Kidney tubule cell (primary cell): ENCODE results near the gene DOCK4.
A peak's percentile ranks its signal among the peaks of the same experiment; 100 is the strongest.

ENCODE experiments used
- DNase-seq: peaks from one replicate; pipeline ENCODE4 v3.0.0-alpha.2; 2018; ENCODE audit warnings: low spot score

DOCK4 gene

DNA sequence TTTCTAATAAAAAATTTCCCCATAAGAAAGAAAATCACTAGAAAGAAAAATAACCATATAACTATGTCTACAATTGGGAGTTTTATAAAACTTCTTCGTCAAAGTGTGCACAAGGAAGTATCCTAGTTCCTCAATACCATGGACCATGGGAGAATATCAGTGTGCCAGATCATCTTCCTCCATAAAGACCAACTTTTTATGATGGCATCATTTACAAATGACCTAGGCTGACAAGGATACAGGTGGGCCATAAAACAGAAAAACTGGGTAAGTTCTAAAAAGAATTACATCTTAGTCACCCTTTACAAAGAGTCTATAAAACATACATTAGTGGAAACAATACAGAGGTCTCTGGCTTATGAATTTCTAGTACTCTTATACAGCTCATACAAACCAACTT is 303.2 kb downstream of the DOCK4 start:
- no peak for DNase-seq

DNA sequence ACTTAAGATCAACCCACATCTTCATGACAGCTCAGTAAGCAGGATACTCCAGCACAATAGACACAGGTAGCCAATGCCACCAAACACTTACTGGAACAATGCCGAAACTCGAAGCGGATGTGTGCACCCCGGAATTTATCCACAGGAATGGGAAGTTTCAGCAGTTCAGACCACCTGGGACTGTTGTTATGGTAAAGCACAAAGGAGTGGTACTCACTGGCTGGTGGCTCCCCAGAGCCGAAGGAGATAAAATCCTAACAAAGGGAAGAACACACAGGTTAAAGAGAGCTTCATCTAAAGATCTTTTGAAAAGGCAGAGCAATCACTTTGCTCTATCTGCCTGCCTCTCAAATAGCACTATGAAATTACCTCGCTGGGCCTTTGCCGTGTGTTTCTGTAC is 305.9 kb downstream of the DOCK4 start:
- DNase-seq, result no peak

DNA sequence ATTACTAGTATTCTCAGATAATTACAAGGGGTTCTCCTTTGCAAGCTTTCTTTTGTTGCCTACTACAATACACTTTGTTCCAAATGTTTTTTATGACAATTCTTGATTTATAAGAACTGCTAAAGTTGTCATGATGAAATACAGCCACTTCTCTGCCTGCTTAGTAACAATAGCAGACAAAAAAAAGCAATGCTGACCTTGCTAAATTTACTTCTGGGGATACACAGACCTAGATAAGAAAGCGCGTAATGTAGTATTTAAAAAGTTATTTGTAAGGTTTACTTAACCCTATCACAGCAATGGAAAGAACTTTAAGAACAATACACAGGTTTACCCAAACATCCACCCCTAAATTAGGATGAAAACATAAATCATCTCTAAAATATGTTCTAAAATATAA is 311.1 kb downstream of the DOCK4 start:
- DNase-seq, result no peak

DNA sequence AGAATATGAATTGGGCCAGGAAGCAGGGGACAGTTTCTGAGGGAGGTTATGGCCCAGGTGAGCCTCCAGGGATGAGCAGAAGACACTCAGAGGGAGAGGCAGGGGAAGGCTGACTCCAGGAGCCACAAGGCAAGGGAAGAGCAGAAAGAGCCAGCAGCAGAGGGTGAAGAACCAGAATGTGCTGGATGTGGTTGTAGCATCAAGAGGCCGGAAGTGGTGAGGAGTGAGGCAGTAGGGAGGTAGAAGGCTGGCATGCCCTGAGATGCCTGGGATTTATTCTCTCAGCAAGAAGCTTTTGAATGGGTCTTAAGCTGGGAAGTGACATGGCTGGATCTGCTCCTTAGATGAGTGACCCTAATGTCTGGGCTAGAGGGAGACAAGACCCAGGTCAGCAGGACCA is 311.7 kb downstream of the DOCK4 start:
- no peak for DNase-seq

DNA sequence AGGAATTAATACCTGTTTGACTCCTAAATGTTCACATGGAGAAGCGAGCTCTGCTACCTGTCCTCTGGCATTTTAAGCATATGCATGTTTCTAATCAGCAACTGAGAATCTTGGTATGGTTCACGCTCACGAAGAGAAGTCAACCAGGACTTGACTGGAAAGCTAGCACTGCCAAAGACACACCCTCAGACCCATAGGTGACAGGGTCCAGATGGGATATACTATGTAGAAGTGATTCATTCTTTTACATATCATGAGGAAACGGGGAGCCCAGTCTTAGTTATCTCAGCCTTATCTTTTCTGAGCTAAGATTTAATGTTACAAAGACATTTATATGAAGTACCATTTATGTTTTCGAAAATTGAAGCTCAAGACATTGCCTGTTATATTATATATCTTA is 313.0 kb downstream of the DOCK4 start:
- DNase-seq, result no peak

DNA sequence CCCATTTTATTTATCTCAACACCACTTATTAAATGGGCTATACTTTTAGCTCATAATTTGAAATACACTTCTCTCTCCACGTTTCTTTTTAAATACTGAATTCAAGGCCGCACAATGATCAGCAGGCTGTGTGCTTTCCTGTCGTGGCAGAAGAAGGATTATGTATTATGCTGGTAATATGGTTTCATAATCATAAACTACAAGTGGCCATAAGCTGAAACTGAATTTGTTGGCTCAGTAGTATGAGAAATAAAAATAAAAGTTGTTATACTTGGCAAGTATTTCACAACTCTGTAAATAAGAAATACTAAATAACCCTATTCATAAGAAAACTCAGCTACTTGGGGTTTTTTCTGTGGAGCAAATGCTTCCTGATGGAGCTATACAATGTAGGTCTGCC is 313.6 kb downstream of the DOCK4 start:
- no peak for DNase-seq

DNA sequence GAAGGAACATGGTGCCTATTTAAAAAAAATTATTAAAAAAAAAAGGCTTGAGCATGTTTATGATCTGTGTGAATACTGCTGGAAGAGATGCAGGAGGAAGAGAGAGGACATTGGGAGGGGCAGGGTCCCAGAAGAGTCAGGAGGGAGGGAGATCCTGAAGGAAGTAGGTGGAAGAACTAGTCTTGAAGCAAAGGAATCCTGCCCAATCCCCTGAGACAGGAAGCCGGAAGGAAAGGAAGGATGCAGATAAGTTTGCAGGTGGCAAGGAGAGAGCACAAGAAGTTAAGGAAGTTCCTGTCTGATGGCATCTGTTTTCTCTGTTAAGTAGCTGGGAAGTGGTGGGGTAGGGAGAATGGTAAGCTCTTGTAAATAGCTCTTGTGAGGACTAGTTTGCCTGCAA is 318.5 kb downstream of the DOCK4 start:
- DNase-seq, result no peak

DNA sequence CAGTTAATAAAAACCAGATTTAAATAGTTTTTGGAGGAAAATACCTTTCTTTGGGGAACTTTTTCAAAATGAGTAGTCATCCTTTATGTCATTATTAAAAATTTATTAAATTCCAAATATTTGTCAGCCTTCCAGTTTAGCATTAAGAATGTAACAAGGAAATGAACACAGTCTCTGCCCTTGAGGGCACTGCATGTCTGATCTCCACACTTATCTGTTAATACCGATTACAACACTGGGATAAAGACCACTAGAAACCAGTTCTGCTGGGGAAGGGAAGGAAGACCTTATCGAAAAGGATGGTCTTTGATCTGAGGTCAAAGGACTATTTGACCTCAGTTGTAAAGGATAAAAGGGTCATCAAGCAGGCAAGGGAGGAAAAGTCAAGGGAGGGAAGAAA is 320.0 kb downstream of the DOCK4 start:
- DNase-seq, result no peak

DNA sequence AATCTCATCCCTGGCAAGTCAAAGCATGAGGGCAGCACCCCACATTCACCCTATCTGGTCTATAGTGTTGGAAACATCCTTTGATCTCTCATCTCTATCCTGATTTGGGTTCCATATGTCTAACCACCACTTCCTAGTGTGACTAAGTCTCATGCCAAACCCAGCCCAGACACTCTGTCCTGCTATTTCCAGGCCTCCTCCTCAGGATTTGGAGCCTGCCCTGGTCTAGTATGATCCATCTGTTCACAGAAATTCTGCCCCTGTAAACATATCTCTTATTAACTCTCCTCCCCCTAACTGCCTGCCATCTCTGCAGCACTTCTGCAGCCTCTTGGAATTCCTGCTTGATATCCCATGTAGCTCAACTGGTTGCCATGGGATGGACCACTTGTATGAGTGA is 323.0 kb downstream of the DOCK4 start:
- no peak for DNase-seq

DNA sequence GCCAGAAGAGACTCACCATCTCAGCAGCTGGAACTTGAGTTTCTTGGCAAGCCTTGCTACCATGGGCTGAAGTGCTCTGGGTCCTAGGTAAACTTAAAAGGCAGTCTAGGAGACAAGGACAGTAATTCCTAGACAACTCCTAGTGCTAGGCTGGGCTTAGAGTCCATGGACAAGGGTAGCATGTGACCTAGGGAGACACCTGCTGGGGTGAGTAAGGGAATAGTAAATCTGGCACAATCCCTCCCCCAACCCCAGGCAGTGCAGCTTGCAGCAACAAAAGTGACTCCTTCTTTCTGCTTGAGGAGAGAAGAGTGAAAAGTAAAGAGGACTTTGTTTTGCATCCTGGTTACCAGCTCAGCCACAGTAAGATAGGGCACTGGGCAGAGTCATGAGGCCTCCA is 327.4 kb downstream of the DOCK4 start:
- peak; percentile 30 for DNase-seq

DNA sequence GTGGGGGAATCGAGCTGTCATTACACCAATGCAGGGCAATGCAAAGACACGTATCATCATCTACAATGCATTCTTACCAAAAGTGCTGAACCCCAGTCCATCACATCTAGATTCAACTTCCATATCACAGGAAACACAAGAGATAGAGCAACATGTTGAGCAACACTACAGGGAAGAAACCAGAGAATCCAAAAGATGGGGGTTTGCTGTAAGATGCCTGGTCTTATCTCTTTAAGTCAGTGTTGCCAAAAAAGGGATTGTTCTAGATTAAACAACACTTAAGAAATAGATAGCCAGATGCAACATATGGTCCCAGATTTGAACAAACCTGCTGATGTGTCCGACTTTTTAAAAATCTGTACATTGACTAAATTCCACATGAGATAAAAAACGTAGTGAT is 328.3 kb downstream of the DOCK4 start:
- DNase-seq, result no peak

DNA sequence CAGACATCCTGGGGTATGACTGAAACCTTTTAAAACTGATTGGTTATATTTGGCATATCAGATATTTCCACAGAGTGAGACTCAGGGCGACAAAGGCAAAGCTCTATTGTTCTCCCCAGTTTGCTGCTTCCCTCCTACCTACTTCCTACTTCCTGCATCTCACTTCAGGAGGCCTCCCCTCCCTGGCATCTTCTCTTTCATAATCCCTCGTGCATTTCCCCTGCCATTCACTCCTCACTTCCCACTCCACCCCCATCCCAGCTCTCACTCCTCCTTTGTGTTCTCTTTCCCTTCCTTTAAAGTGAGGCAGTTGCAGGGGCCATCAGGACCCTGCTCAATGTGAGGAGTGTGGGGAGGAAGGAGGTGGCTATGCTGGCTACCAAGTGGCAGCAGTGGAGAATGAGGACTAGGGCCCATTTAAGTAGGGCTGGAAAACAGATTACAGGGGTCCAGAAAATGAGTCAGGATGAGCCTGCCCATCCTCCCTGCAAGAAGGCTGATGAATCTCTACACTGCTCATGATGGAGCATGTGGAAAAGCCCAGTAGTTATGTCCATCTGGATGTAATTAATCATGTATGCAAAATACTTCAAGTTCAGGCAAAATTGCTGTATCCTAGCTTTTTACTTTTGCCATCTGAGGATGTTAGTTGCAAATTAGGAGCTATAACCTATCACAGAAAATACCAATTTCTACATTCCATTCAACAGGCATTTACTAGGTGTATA is 332.1 kb downstream of the DOCK4 start:
- DNase-seq, result no peak

DNA sequence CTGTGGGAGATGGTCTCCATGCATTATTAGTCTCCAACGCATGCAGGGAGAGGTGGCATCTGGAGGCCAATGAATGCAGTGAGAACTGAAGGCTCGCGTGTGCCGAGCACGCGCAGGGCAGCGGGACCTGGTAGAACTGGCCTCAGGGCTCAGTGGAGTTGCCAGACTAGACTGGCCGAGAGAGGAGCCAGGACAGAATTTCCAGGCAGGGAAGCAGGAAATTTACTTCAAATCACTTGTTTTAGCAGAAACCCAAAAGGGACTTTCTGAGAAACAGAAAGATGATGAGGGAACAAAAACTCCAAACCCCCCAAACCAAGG is 332.9 kb downstream of the DOCK4 start:
- DNase-seq, result no peak

DNA sequence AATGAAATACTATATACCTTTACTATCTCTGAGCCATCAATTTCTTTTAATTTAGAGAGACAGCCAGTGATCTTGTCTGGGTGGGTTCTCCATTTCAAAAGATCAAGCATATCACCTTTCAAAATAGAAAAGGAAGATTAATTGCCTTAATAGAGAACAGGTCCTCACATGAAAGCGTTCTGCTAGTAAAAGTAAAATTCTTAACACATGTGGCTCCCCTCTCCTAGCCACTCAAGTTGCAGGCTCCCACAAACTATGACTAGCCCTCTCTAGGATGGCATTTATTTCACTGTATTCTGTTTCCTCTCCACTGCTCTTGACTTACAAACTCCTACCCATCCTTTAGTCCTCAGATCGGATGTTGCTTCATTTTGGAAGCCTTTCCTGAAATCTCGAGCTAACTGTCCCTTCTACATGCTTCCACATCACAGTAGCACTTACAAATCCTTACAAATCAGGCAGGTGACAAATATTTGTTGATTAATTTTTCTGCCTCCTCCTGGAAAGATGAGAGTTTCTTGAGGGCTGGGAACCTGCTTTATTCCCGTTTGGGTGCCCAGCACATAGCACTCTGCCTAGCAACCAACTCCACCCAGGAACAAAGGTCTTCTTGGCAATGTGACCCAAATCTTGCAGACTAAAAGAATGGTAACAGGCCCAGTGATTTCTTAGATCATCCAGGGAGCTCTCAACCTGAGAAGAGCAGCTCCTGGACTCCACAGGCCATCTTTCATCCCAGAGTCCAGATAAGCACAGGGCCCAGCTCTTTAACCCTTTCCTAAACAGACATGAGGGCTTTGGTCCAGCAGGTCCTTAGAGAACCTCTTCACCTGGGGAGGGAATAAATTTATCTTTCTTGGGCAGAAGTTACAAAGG is 333.5 kb downstream of the DOCK4 start:
- DNase-seq, result no peak

DNA sequence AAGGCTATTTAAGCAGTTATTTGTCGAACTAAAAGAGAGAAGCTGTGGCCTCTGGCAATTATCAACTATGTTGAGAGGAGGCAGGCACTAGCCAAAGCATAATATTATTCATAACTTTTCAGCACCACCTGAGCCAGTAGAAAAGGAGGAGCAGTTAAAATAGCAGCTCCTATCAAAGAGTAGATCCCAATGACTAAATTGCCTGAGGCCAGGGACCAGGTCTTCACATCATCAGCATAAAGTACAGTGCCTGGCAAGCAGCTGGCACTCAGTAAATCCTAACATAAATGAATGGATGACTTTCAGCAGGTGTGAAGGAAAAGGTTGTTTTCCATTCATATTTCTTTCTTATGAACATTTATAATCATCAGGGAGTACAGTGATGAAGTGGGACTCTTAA is 334.9 kb downstream of the DOCK4 start:
- no peak for DNase-seq

DNA sequence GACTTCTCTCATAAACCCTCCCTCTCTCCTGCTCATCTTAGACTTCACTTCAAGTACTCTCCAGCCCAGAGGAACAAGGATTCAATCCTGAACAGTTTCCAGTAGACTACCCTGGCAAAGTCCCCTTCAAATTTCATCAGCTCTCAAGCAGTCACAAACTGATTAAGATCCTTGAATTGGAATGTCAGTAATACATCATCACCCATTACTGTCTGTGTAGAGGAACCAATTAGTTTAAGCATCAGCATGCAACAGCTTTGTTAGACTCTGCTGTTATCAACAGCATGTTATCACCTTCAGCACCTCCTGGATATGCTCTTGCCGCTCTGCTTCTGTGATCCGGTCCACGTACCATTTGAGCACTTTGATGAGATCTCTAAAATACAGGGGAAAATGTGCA is 336.9 kb downstream of the DOCK4 start:
- DNase-seq, result no peak

DNA sequence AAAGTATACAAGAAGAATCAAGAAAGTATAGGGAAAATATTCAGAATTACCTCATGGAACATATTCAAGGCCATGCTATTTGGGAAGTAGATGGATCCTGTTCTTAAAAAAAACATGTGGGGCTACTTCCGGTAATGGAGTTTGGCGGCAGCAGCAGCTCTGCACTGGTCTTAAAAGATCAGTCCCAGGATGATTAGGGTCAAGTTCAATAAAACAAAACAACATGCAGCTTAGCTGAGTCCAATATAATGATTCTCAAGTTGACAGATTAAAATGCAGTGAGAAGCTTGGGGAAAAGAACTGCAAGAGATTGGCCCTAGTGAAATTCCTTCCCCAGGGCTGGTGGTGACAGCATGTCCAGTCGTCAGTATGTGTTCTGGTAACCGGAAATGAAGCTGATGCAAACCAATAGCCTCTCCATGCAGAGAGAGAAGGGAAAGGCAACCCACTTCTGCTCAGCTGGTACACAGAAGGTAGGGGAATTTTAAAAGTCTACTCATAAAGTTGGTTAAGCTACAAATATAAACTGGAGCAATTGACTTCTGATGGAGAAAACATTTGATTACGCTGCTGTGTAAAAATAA is 338.8 kb downstream of the DOCK4 start:
- no peak for DNase-seq

DNA sequence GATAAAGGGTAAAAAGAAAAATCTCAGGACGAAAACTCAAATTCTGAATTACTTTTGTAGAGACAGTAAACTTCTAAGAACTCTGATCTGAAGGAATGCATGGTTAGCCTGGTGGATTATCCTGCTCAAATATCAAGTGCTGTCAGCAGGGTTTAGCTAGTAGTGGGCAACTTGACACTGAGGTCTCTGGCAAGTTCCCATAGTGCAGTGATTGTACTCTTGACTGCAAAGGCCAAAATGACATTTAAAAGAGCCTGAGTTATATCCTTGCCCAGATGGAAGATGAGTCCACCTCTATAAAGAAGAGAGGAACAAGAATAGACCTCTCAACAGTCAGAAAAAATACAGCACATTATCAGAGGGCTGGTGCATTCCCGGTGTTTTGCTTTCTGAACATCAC is 339.4 kb downstream of the DOCK4 start:
- no peak for DNase-seq

DNA sequence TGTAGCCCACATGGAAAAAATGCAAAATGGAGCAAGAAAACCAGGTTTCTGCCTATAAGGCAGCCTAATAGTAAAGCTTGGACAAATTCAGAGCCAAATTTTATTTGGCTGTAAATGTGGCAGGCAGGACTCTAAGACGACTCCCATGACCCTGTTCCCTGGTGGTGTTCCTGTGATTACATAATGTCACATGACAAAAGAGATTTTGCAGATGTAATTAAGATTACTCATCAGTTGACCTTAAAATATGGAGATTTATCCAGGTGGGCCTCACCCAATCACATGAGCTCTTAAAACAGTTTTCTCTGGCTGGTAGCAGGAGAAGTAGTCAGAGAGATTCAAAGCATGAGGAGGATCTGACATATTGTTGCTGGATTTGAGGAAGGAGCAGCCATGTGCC is 340.8 kb downstream of the DOCK4 start:
- DNase-seq, result no peak

DNA sequence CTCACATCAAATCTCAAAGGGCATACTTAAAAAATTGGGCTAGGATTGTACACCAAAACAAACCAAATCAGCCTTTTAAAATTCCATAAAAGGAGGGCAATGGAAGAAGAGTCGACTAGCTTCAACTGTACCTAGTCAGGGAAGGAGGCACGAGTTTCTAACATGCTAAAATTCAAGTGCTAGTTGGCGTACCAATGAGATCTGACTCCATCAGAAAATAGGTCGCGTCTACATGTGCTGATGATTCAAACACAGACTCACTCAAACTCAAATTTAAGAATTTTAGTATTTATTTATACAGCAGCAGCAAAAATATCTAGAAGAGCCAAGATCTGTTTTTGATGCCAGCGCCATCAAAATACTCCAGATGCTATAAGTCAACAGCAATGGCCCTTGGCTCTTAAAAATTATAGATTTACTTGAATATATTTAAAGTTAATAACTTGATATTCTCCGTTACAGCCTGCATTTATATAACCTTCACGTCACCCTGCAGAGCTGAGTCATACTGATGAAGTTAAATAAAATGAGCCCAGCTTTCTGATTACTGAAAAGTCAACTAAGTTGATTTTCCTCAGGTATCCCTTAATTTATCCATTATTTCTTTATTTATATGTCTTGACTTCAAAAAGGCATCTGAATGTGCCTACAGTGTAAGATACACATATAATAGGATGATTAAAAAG is 341.8 kb downstream of the DOCK4 start:
- DNase-seq, result no peak

DNA sequence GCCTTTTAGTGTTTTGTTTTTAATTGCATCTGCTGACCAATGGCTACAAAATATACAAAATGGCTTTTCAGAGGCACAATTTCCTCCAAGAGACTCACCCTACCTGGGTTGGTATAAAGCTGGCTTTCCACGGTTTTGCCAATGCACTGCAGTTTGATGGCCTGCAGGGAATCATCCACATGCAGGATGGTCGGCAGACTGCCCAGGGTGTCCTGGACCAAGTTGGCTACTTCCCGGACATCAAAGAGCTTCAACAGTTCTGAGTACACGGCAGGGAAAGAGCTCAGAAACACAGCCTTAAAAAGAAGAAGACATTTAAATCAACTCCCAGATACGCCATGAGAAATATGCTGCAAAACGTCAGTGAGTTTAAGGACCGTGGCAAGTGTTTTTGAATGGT is 342.9 kb downstream of the DOCK4 start:
- no peak for DNase-seq

DNA sequence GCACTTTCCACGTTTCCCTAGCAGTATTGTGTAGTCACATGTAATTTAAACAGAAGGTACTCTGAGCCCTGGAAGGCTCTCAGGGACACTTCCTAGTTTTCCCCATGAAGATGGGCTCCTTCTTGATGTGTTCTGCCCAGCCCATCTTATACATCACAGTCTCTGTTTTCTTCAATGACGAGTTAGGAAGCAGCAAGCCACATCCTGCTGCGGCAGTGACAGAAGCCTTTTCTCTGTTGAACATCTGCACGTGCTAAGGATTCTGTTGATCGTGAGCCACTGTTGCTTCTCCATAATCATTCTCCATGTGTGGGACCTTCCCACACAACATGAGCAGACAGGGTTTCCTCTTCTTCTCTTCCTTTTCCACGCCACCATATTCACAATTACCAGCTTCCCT is 346.0 kb downstream of the DOCK4 start:
- no peak for DNase-seq

DNA sequence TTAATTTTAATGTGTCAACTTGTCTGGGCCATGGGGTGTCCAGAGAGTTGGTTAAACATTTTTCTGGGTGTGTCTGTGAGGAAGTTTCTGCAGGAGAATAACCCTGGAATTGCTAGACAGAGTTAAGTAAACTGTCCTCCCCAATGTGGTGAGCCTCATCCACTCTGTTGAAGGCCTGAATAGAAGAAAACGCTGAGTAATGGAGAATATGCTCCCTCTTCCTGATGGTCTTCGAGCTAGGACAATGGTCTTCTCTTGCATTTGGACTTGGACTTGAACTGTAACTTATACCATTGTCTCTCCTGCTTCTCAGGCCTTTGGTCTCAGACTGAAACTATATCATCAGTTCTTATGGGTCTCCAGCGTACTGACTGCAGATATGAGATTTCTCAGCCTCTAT is 347.9 kb downstream of the DOCK4 start:
- DNase-seq, result no peak
